Calu3 (cell line): Measurements from ENCODE around the gene PCNT. TPM values are rescaled to one million over a fixed set of nuclear protein-coding genes. Genes with fewer than 3 reads are reported as not detected.
"Not testable (repeated sequence)": the region's sequence is repeated elsewhere in the genome, so short reads cannot be mapped to it uniquely, and the experiment has no call there.

Source experiments
- BruUV-seq: library from RNA; stranded (reverse); fragments of 400-500 nt; replicated peaks from 2 replicates; lab custom pipeline; 2021; lab: Mats Ljungman, UMichigan
- CTCF ChIA-PET: fragments of 300-600 bp; sonication (Branson Sonifier 250); formaldehyde crosslinking; loops from one replicate; lab custom pipeline; 2022; ENCODE audit warnings: antibody characterized with exemption; lab: Charles Lee
- DNase-seq: peaks from one replicate; pipeline ENCODE4 v3.0.0; 2022
- H3K27ac Mint-ChIP-seq: one replicate; pipeline ENCODE4 v1.8.0; 2022; ENCODE audit warnings: mixed read lengths; ENCODE audit not compliant: unreplicated experiment
- H3K27me3 Mint-ChIP-seq: one replicate; pipeline ENCODE4 v1.8.0; 2022; ENCODE audit warnings: mixed read lengths; ENCODE audit not compliant: unreplicated experiment
- H3K36me3 Mint-ChIP-seq: one replicate; pipeline ENCODE4 v1.8.0; 2022; ENCODE audit warnings: mild to moderate bottlenecking, moderate library complexity, mixed read lengths; ENCODE audit not compliant: insufficient read depth, unreplicated experiment
- H3K4me1 Mint-ChIP-seq: one replicate; pipeline ENCODE4 v1.8.0; 2022; ENCODE audit warnings: mild to moderate bottlenecking, low read depth, mixed read lengths; ENCODE audit not compliant: unreplicated experiment
- H3K4me3 Mint-ChIP-seq: one replicate; pipeline ENCODE4 v1.8.0; 2022; ENCODE audit warnings: mild to moderate bottlenecking, low read depth, moderate library complexity, mixed read lengths; ENCODE audit not compliant: unreplicated experiment
- H3K9me3 Mint-ChIP-seq: one replicate; pipeline ENCODE4 v1.8.0; 2022; ENCODE audit warnings: low read depth, mixed read lengths; ENCODE audit not compliant: unreplicated experiment
- CTCF ChIP-seq: fragments of 200-600 bp; IDR thresholded peaks from one replicate; pipeline ENCODE4 v1.8.0; 2022; ENCODE audit warnings: antibody characterized with exemption; ENCODE audit not compliant: unreplicated experiment
- intact Hi-C: fragments of 100-400 bp; cut with micrococcal nuclease; formaldehyde crosslinking; loops from one replicate; pipeline ENCODE4 v1.10.0; 2022; ENCODE audit not compliant: unreplicated experiment
- total RNA-seq: library from RNA; stranded (reverse); gene quantifications from 2 replicates; pipeline ENCODE4 v1.2.3, GENCODE V29; 2022

The PCNT gene
- total RNA-seq, 1 experiment from 2014 or later = 32.2 TPM

- no peak for TF ChIP-seq CTCF
- Mint-ChIP-seq H3K4me3 (no peak overlapping the region), H3K4me1 (no peaks in the 10 kb centered on the region), H3K9me3 (no peaks in the 10 kb centered on the region), H3K27ac (no peak overlapping the region), H3K36me3 (peaks cover 39% of the 10 kb centered on the region), H3K27me3 (no peaks in the 10 kb centered on the region)
- CTCF ChIA-PET = no interaction called here
- intact Hi-C loops = no loop called here
- DNase-seq = no peak
- no TSS peak for BruUV-seq
Observed at GRCh38 chr21:46304437-46304836, 19.5 kb upstream of the PCNT start.

GRCh38 chr21:46304955-46305354 is 19.0 kb upstream of the PCNT start:
- H3K4me3 Mint-ChIP-seq = no peak overlapping the region
- DNase-seq = no peak
- CTCF ChIA-PET = interaction anchor here (0.7 kb wide), 1 partner anchor 136 kb away, joined by 7 read pairs; no protein-coding TSS in a partner anchor
- intact Hi-C loops = no loop called here
- no peaks in the 10 kb centered on the region for H3K27me3 Mint-ChIP-seq
- peaks cover 34% of the 10 kb centered on the region for H3K36me3 Mint-ChIP-seq
- BruUV-seq = no TSS peak
- H3K9me3 Mint-ChIP-seq = no peaks in the 10 kb centered on the region
- H3K27ac Mint-ChIP-seq = no peak overlapping the region
- no peaks in the 10 kb centered on the region for H3K4me1 Mint-ChIP-seq
- TF ChIP-seq CTCF = no peak

- no peak for TF ChIP-seq CTCF
- Mint-ChIP-seq H3K4me1 (no peaks in the 10 kb centered on the region), H3K9me3 (no peaks in the 10 kb centered on the region), H3K27ac (no peak overlapping the region), H3K4me3 (no peak overlapping the region), H3K36me3 (peaks cover 27% of the 10 kb centered on the region), H3K27me3 (no peaks in the 10 kb centered on the region)
- no TSS peak for BruUV-seq
- CTCF ChIA-PET = no interaction called here
- DNase-seq = no peak
- intact Hi-C loops = no loop called here
Observed at GRCh38 chr21:46307625-46308024, 16.3 kb upstream of the PCNT start.

- H3K4me3 Mint-ChIP-seq = no peak overlapping the region
- CTCF ChIA-PET = no interaction called here
- no TSS peak for BruUV-seq
- H3K36me3 Mint-ChIP-seq = peaks cover 27% of the 10 kb centered on the region
- H3K9me3 Mint-ChIP-seq = no peaks in the 10 kb centered on the region
- intact Hi-C loops = no loop called here
- TF ChIP-seq CTCF = no peak
- H3K4me1 Mint-ChIP-seq = no peaks in the 10 kb centered on the region
- DNase-seq = no peak
- H3K27ac Mint-ChIP-seq = no peak overlapping the region
- no peaks in the 10 kb centered on the region for H3K27me3 Mint-ChIP-seq
Observed at GRCh38 chr21:46308431-46308830, 15.5 kb upstream of the PCNT start.

GRCh38 chr21:46310260-46310659 is 13.7 kb upstream of the PCNT start:
- H3K27me3 Mint-ChIP-seq, H3K27ac Mint-ChIP-seq, BruUV-seq, DNase-seq, H3K4me3 Mint-ChIP-seq, H3K4me1 Mint-ChIP-seq, intact Hi-C loops, H3K9me3 Mint-ChIP-seq: not testable (repeated sequence)
- CTCF ChIA-PET = interaction anchor here (0.6 kb wide), 1 partner anchor 62 kb away, joined by 5 read pairs; no protein-coding TSS in a partner anchor
- H3K36me3 Mint-ChIP-seq = peaks cover 20% of the 10 kb centered on the region
